Neutrophil (primary cell): ENCODE data around the gene POMP.

Experiments used
- H3K27ac ChIP-seq: fragments of 200-600 bp; sonication (generic); 2 replicates; pipeline ENCODE4 v1.5.1; 2016; ENCODE audit warnings: mild to moderate bottlenecking, moderate library complexity
- H3K27me3 ChIP-seq: fragments of 200-600 bp; sonication (generic); 2 replicates; pipeline ENCODE4 v1.6.0; 2016; ENCODE audit warnings: mild to moderate bottlenecking
- H3K36me3 ChIP-seq: fragments of 200-600 bp; sonication (generic); 2 replicates; pipeline ENCODE4 v1.5.1; 2017
- H3K4me1 ChIP-seq, 2 experiments: fragments of 200-600 bp in 1 of 2; sonication (generic) in 1 of 2; 1 replicate in 1 of 2; 2 replicates in 1 of 2; pipeline versions ENCODE4 v1.5.1 to v1.6.1; 2013 to 2016; ENCODE audit warnings: low read depth in 1 of 2, low read length in 1 of 2, mild to moderate bottlenecking in 1 of 2, moderate library complexity in 1 of 2; ENCODE audit not compliant: control insufficient read depth in 1 of 2, insufficient read depth in 1 of 2
- H3K4me3 ChIP-seq, 2 experiments: fragments of 200-600 bp in 1 of 2; sonication (generic) in 1 of 2; 1 replicate in 1 of 2; 2 replicates in 1 of 2; pipeline ENCODE4 v1.5.1; 2013 to 2016; ENCODE audit warnings: low read depth in 1 of 2, low read length in 1 of 2, mild to moderate bottlenecking in 1 of 2, moderate library complexity in 1 of 2
- H3K9me3 ChIP-seq: fragments of 200-600 bp; sonication (generic); 2 replicates; pipeline ENCODE4 v1.5.1; 2016
- TF ChIP-seq, protein P1 (sequence below): fragments of 200-600 bp; sonication (generic); IDR thresholded peaks from 2 replicates; pipeline ENCODE4 v1.5.1; 2016; ENCODE audit warnings: antibody characterized with exemption

POMP gene

GRCh38 chr13:28630869-28631268, 28.1 kb upstream of the POMP start:
- Histone ChIP-seq H3K4me3 (no peak overlapping the region), H3K9me3 (no peaks in the 10 kb centered on the region), H3K36me3 (no peaks in the 10 kb centered on the region), H3K4me1 (peaks cover 7 to 8% of the 10 kb centered on the region in 2 experiments), H3K27me3 (peaks cover 11% of the 10 kb centered on the region), H3K27ac (no peak overlapping the region)
- TF ChIP-seq, protein P1, sequence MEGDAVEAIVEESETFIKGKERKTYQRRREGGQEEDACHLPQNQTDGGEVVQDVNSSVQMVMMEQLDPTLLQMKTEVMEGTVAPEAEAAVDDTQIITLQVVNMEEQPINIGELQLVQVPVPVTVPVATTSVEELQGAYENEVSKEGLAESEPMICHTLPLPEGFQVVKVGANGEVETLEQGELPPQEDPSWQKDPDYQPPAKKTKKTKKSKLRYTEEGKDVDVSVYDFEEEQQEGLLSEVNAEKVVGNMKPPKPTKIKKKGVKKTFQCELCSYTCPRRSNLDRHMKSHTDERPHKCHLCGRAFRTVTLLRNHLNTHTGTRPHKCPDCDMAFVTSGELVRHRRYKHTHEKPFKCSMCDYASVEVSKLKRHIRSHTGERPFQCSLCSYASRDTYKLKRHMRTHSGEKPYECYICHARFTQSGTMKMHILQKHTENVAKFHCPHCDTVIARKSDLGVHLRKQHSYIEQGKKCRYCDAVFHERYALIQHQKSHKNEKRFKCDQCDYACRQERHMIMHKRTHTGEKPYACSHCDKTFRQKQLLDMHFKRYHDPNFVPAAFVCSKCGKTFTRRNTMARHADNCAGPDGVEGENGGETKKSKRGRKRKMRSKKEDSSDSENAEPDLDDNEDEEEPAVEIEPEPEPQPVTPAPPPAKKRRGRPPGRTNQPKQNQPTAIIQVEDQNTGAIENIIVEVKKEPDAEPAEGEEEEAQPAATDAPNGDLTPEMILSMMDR: no peak

DNA sequence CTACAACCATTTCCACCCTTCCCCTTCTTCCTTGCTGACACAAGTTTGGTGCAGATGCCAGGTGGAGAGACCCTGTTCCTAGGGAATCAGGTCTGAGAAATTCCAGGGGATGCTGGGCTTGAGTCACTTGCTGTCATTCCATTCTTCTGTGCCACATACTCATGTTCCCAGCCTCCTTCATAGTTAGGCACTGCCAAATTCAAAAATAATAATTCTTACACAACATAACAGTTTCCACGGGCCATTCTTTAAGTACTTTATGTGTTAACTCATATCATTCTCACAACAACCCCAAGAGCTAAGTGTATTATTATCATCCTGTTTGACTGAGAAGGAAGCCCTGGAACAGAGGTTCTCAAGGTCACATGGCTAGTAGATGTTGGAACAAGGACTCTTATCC, 27.1 kb upstream of the POMP start:
- Histone ChIP-seq H3K36me3 (no peaks in the 10 kb centered on the region), H3K27me3 (peaks cover 11% of the 10 kb centered on the region), H3K9me3 (no peaks in the 10 kb centered on the region), H3K4me3 (no peak overlapping the region), H3K27ac (no peak overlapping the region), H3K4me1 (peaks cover 7 to 10% of the 10 kb centered on the region in 2 experiments)
- TF ChIP-seq, protein P1: no peak

GRCh38 chr13:28636069-28636468, 22.9 kb upstream of the POMP start:
- TF ChIP-seq, protein P1: no peak
- peaks cover 44% of the 10 kb centered on the region for H3K27me3 ChIP-seq
- H3K4me1 ChIP-seq: peaks cover 0 to 6% of the 10 kb centered on the region in 2 experiments
- H3K27ac ChIP-seq: no peak overlapping the region
- H3K9me3 ChIP-seq: no peaks in the 10 kb centered on the region
- H3K4me3 ChIP-seq: no peak overlapping the region
- H3K36me3 ChIP-seq: no peaks in the 10 kb centered on the region

- H3K4me3 ChIP-seq: no peak overlapping the region
- H3K27ac ChIP-seq: no peak overlapping the region
- H3K4me1 ChIP-seq: peaks cover 0 to 6% of the 10 kb centered on the region in 2 experiments
- TF ChIP-seq, protein P1: peak; percentile 74
- no peaks in the 10 kb centered on the region for H3K9me3 ChIP-seq
- H3K27me3 ChIP-seq: peaks cover 51% of the 10 kb centered on the region
- H3K36me3 ChIP-seq: no peaks in the 10 kb centered on the region
Observed at GRCh38 chr13:28636677-28637317, 22.1 kb upstream of the POMP start.

DNA sequence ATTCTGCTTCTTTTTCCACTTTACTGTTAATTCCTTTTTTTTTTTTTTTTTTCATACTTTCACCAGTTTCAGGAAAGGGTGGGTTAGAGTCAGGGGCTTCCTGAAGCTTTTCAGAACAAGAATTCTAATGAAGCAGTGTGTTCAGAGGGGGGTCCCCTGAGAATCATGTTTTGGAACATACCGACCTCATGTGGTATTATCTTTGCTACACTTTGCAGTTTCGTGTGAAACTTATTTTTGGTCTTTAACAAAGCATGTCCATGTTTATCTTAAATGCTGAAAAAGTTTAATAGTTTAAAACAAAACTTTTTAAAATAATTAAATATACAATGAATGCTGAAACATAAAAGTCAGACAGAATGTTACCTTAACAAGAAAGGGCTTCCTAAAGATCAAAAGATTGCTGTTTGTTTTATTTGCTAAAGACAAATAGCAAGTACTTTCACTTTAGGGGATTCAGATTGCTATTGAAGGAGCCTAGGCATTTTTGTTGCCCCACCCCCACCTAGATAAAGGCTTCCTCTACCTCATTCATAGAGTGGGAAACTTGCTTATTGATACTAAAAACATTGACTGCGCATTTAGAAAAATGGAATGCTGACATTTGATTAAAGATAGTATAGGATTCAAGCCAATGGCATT, 21.1 kb upstream of the POMP start:
- no peak overlapping the region for H3K4me3 ChIP-seq
- TF ChIP-seq, protein P1: no peak
- peaks cover 52% of the 10 kb centered on the region for H3K27me3 ChIP-seq
- no peaks in the 10 kb centered on the region for H3K9me3 ChIP-seq
- no peak overlapping the region for H3K27ac ChIP-seq
- H3K4me1 ChIP-seq: peaks cover 0 to 6% of the 10 kb centered on the region in 2 experiments
- no peaks in the 10 kb centered on the region for H3K36me3 ChIP-seq
